HEK293 (cell line): ENCODE data around the gene PACRG.

Experiments
- CTCF ChIA-PET: fragments of 350-600 bp; formaldehyde crosslinking; extraction: SDS; loops from one replicate; lab custom pipeline; 2021; ENCODE audit warnings: antibody characterized with exemption; lab: Yijun Ruan, JAX
- POLR2A ChIA-PET: fragments of 300-600 bp; formaldehyde crosslinking; extraction: SDS; loops from one replicate; lab custom pipeline; 2020; ENCODE audit warnings: antibody characterized with exemption, inconsistent platforms; lab: Yijun Ruan, JAX
- H3K27ac ChIP-seq: fragments of 200-500 bp; sonication (Bioruptor generic); 2 replicates; pipeline ENCODE4 v1.5.1; 2014; ENCODE audit warnings: low read depth, low read length, control low read depth, inconsistent platforms; ENCODE audit errors: extremely low read depth
- H3K36me3 ChIP-seq, 2 experiments: fragments of 200-500 bp in 1 of 2; sonication (Bioruptor generic) in 1 of 2; 1 replicate in 1 of 2; 2 replicates in 1 of 2; pipeline ENCODE4 v1.5.1; 2014 to 2017; ENCODE audit warnings: inconsistent platforms in 2 of 2, low read length in 2 of 2; ENCODE audit not compliant: control insufficient read depth in 2 of 2, insufficient read depth in 1 of 2
- H3K4me1 ChIP-seq: fragments of 200-500 bp; sonication (Bioruptor generic); 2 replicates; pipeline ENCODE4 v1.5.1; 2014; ENCODE audit warnings: mild to moderate bottlenecking, low read length, inconsistent platforms; ENCODE audit not compliant: control insufficient read depth, insufficient read depth
- H3K4me3 ChIP-seq: 2 replicates; pipeline ENCODE4 v1.5.1; 2011; ENCODE audit warnings: low read depth, mild to moderate bottlenecking, control low read depth, low read length, moderate library complexity
- H3K9me3 ChIP-seq: fragments of 200-500 bp; sonication (Bioruptor generic); 2 replicates; pipeline ENCODE4 v1.5.1; 2014; ENCODE audit warnings: low read depth, low read length, inconsistent platforms; ENCODE audit not compliant: control insufficient read depth, insufficient read depth
- ATF2 ChIP-seq: fragments of 450-650 bp; formaldehyde crosslinking; IDR thresholded peaks from 2 replicates; pipeline ENCODE4 v1.5.1; 2016; ENCODE audit warnings: missing biosample characterization, missing genetic modification characterization, low read depth
- EGR2 ChIP-seq: fragments of 450-650 bp; formaldehyde crosslinking; IDR thresholded peaks from 2 replicates; pipeline ENCODE4 v1.5.1; 2016; ENCODE audit warnings: low read depth, missing biosample characterization, missing genetic modification characterization
- IKZF3 ChIP-seq: fragments of 450-650 bp; IDR thresholded peaks from 2 replicates; pipeline ENCODE4 v1.5.0; 2018; ENCODE audit warnings: missing biosample characterization, mild to moderate bottlenecking, missing genetic modification characterization, moderate library complexity
- KLF10 ChIP-seq: fragments of 450-650 bp; IDR thresholded peaks from 2 replicates; pipeline ENCODE4 v1.5.1; 2018; ENCODE audit warnings: missing biosample characterization, mild to moderate bottlenecking, missing genetic modification characterization
- REST ChIP-seq: fragments of 450-650 bp; formaldehyde crosslinking; IDR thresholded peaks from 2 replicates; pipeline ENCODE4 v1.5.1; 2016; ENCODE audit warnings: missing biosample characterization, missing genetic modification characterization
- TRIM28 ChIP-seq: IDR thresholded peaks from 2 replicates; pipeline ENCODE4 v1.6.1; 2011; ENCODE audit warnings: low read length, control low read depth, borderline replicate concordance
- ZBTB7A ChIP-seq: fragments of 450-650 bp; formaldehyde crosslinking; IDR thresholded peaks from 2 replicates; pipeline ENCODE4 v1.5.1; 2016; ENCODE audit warnings: low read depth, missing biosample characterization, missing genetic modification characterization
- ZFP69B ChIP-seq: fragments of 450-650 bp; formaldehyde crosslinking; IDR thresholded peaks from 2 replicates; pipeline ENCODE4 v1.5.1; 2016; ENCODE audit warnings: missing biosample characterization, missing genetic modification characterization
- ZNF175 ChIP-seq: fragments of 450-650 bp; formaldehyde crosslinking; IDR thresholded peaks from 2 replicates; pipeline ENCODE4 v1.5.1; 2016; ENCODE audit warnings: missing biosample characterization, missing genetic modification characterization
- ZNF398 ChIP-seq: fragments of 450-650 bp; formaldehyde crosslinking; IDR thresholded peaks from 2 replicates; pipeline ENCODE4 v1.5.1; 2017; ENCODE audit warnings: missing biosample characterization, missing genetic modification characterization
- ZNF433 ChIP-seq: fragments of 450-650 bp; formaldehyde crosslinking; IDR thresholded peaks from 2 replicates; pipeline ENCODE4 v1.5.1; 2016; ENCODE audit warnings: missing biosample characterization, missing genetic modification characterization, low read depth
- ZNF488 ChIP-seq: fragments of 450-650 bp; formaldehyde crosslinking; IDR thresholded peaks from 2 replicates; pipeline ENCODE4 v1.5.1; 2016; ENCODE audit warnings: missing biosample characterization, missing genetic modification characterization
- ZNF510 ChIP-seq: fragments of 450-650 bp; formaldehyde crosslinking; IDR thresholded peaks from 2 replicates; pipeline ENCODE4 v1.5.1; 2018; ENCODE audit warnings: mild to moderate bottlenecking, missing genetic modification characterization, missing biosample characterization; ENCODE audit not compliant: insufficient replicate concordance
- ZNF555 ChIP-seq: fragments of 450-650 bp; formaldehyde crosslinking; conservative IDR thresholded peaks from 2 replicates; pipeline ENCODE4 v1.5.1; 2017; ENCODE audit warnings: missing biosample characterization, mild to moderate bottlenecking, missing genetic modification characterization, inconsistent platforms
- ZNF645 ChIP-seq: fragments of 450-650 bp; formaldehyde crosslinking; IDR thresholded peaks from 2 replicates; pipeline ENCODE4; 2016; ENCODE audit warnings: missing biosample characterization, missing genetic modification characterization
- ZNF701 ChIP-seq: fragments of 450-650 bp; formaldehyde crosslinking; IDR thresholded peaks from 2 replicates; pipeline ENCODE4 v1.5.1; 2016; ENCODE audit warnings: missing biosample characterization, missing genetic modification characterization
- ZXDB ChIP-seq: fragments of 450-650 bp; formaldehyde crosslinking; IDR thresholded peaks from 2 replicates; pipeline ENCODE4 v1.5.1; 2016; ENCODE audit warnings: missing biosample characterization, missing genetic modification characterization

Gene PACRG

GRCh38 chr6:163152701-163153100 lies 424.9 kb downstream of the PACRG start (continued):
- no peak for TF ChIP-seq ZNF555 (tag by site-specific recombination)
- no peak for TF ChIP-seq ZNF175 (tag by site-specific recombination)
- TF ChIP-seq TRIM28: no peak
- no peak for TF ChIP-seq ZXDB (tag by site-specific recombination)
- no peak for TF ChIP-seq ZNF510 (tag by site-specific recombination)
- no peak for TF ChIP-seq ZFP69B

- Histone ChIP-seq H3K27ac (no peak overlapping the region), H3K9me3 (no peaks in the 10 kb centered on the region), H3K36me3 (no peaks in the 10 kb centered on the region), H3K4me3 (no peak overlapping the region), H3K4me1 (no peaks in the 10 kb centered on the region)
- no peak for TF ChIP-seq EGR2 (tag by site-specific recombination)
- CTCF ChIA-PET: interaction anchor here (0.6 to 2.6 kb wide), 3 partner anchors 12 to 375 kb away, joined by 3 to 14 read pairs (median 7); no protein-coding TSS in a partner anchor
- POLR2A ChIA-PET: no interaction called here
Observed at GRCh38 chr6:163159110-163159509, 431.3 kb downstream of the PACRG start.

GRCh38 chr6:163159689-163160088 lies 431.9 kb downstream of the PACRG start:
- no peak overlapping the region for H3K4me3 ChIP-seq
- H3K9me3 ChIP-seq: no peaks in the 10 kb centered on the region
- H3K36me3 ChIP-seq: no peaks in the 10 kb centered on the region
- no peak overlapping the region for H3K27ac ChIP-seq
- POLR2A ChIA-PET: no interaction called here
- CTCF ChIA-PET: interaction anchor here (0.6 to 1.7 kb wide), 3 partner anchors 11 to 374 kb away, joined by 3 to 13 read pairs (median 7); no protein-coding TSS in a partner anchor
- TF ChIP-seq REST (tag by site-specific recombination) (no peak), IKZF3 (tag by site-specific recombination) (no peak), ZNF701 (no peak), KLF10 (tag by site-specific recombination) (no peak), ZNF488 (tag by site-specific recombination) (no peak), ZNF433 (tag by site-specific recombination) (no peak), ZBTB7A (tag by site-specific recombination) (no peak), EGR2 (tag by site-specific recombination) (no peak), ATF2 (tag by site-specific recombination) (no peak), ZNF398 (tag by site-specific recombination) (no peak), ZNF645 (tag by site-specific recombination) (no peak)
- H3K4me1 ChIP-seq: no peaks in the 10 kb centered on the region
